Measurements from ENCODE around the gene ARVCF.

Gene ARVCF

GRCh38 chr22:20015187-20015625, 1.4 kb downstream of the ARVCF start:
- DNase-seq, result no peak

- DNase-seq, result no peak
These were observed 2.0 kb downstream of the ARVCF start for GRCh38 chr22:20014526-20015186.

GRCh38 chr22:20013382-20013871, 3.2 kb downstream of the ARVCF start:
- no peak for DNase-seq

- DNase-seq, result no peak
These were observed 3.8 kb downstream of the ARVCF start for GRCh38 chr22:20012741-20013331.

GRCh38 chr22:20011993-20012740, 4.5 kb downstream of the ARVCF start:
- DNase-seq, result no peak

GRCh38 chr22:20011123-20011992, 5.3 kb downstream of the ARVCF start:
- no peak for DNase-seq

- no peak for DNase-seq
These were observed 6.1 kb downstream of the ARVCF start for GRCh38 chr22:20010307-20011122.

GRCh38 chr22:20009582-20010306, 6.9 kb downstream of the ARVCF start:
- DNase-seq, result no peak

GRCh38 chr22:20009018-20009491, 7.6 kb downstream of the ARVCF start:
- no peak for DNase-seq

GRCh38 chr22:20008221-20008995, 8.2 kb downstream of the ARVCF start:
- no peak for DNase-seq

GRCh38 chr22:20004464-20004863, 12.2 kb downstream of the ARVCF start:
- no peak for DNase-seq

- no peak for DNase-seq
These were observed 13.3 kb downstream of the ARVCF start for GRCh38 chr22:20003304-20003703.

GRCh38 chr22:20002636-20003035, 14.0 kb downstream of the ARVCF start:
- no peak for DNase-seq

- no peak for DNase-seq
These were observed 14.5 kb downstream of the ARVCF start for GRCh38 chr22:20002128-20002527.

GRCh38 chr22:20001082-20001638, 15.5 kb downstream of the ARVCF start:
- no peak for DNase-seq

- DNase-seq, result no peak
These were observed 16.2 kb downstream of the ARVCF start for GRCh38 chr22:20000246-20001081.

- no peak for DNase-seq
These were observed 17.4 kb downstream of the ARVCF start for GRCh38 chr22:19998991-19999820.

All from GOT3 (cell line).